22Rv1 (cell line): ENCODE measurements around the gene OVOL1.
"Not testable (repeated sequence)": the region's sequence is repeated elsewhere in the genome, so short reads cannot be mapped to it uniquely, and the experiment has no call there.

Source experiments
- H3K27ac ChIP-seq: fragments of 450-650 bp; 2 replicates; pipeline ENCODE4 v1.5.1; 2017
- ZFX ChIP-seq: fragments of 450-650 bp; IDR thresholded peaks from 2 replicates; pipeline ENCODE4 v1.6.1; 2017; ENCODE audit warnings: antibody characterized with exemption, borderline replicate concordance
- TF ChIP-seq, protein P1 (sequence below): fragments of 450-650 bp; IDR thresholded peaks from 2 replicates; pipeline ENCODE4 v1.5.1; 2017; ENCODE audit warnings: mild to moderate bottlenecking

OVOL1 gene

DNA sequence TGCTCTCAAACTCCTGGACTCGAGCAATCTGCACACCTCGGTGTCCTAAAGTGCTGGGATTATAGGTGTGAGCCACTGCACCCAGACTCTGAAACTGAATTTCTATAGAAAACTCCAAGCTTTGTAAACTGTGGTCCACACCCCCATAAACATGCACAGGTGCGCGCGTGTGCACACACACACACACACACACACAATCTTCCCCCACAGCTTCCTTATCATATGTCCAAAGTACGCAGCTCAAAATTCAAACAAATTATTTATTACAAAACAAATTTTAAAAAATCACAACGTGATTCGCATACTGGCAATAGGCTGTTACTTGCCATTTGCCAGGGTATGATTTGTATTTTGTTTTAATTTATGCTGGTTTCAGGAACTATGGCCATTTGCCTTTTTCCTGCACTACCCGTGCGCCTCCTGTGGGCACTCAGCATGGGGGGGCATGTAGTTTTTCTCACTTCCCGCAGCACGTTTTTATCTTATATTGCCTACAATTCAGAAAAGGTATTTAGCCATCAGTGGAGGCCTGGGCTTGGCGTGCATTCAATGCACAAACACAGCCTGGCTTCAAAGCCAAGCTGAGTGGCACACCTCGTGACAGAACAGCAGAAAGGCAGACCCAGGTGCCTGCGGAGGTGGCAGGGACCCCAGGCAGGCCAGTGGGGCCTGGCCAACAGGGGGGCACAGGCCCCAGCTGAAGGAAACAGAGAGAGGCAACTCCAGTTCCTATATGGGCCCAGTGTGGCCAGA, 36.1 kb downstream of the OVOL1 start:
- no peak for TF ChIP-seq ZFX
- TF ChIP-seq, protein P1, sequence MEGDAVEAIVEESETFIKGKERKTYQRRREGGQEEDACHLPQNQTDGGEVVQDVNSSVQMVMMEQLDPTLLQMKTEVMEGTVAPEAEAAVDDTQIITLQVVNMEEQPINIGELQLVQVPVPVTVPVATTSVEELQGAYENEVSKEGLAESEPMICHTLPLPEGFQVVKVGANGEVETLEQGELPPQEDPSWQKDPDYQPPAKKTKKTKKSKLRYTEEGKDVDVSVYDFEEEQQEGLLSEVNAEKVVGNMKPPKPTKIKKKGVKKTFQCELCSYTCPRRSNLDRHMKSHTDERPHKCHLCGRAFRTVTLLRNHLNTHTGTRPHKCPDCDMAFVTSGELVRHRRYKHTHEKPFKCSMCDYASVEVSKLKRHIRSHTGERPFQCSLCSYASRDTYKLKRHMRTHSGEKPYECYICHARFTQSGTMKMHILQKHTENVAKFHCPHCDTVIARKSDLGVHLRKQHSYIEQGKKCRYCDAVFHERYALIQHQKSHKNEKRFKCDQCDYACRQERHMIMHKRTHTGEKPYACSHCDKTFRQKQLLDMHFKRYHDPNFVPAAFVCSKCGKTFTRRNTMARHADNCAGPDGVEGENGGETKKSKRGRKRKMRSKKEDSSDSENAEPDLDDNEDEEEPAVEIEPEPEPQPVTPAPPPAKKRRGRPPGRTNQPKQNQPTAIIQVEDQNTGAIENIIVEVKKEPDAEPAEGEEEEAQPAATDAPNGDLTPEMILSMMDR = no peak
- no peak overlapping the region for H3K27ac ChIP-seq

DNA sequence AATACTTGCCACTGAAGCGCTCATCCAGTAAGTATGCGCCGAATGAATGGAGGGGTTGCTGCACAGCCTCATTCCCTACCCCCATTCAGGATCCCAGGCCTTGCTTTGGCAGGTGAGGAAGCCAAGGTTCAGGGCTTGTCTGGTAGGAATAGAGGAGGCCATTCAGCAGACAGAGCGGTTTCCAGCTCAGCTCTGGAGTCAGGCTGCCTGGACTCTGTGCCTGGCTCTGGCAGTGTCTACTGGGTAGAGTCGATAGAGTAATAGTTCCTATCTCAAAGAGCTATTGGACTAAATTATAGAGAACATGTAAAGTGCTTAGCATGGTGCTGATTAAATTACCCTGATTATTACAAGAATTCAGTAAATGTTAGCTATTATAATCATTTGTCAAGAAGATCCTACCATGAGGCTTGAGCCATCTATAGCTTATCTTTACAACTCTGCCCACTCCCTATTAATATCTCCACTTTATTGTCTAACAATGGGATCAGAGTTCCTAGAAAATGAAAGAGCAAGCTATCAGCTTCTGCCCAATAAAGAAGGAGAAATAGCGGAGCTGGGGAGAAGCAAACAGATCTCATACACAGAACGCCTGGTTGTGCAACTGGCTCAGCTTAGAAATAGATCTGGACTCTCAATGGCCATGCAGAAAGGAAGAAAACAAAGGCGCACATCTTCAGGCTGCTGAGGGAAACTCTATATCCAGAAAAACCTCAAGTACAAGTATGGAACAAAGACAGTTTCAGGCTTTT, 40.3 kb downstream of the OVOL1 start:
- H3K27ac ChIP-seq = no peak overlapping the region
- TF ChIP-seq, protein P1 = no peak
- TF ChIP-seq ZFX = no peak

DNA sequence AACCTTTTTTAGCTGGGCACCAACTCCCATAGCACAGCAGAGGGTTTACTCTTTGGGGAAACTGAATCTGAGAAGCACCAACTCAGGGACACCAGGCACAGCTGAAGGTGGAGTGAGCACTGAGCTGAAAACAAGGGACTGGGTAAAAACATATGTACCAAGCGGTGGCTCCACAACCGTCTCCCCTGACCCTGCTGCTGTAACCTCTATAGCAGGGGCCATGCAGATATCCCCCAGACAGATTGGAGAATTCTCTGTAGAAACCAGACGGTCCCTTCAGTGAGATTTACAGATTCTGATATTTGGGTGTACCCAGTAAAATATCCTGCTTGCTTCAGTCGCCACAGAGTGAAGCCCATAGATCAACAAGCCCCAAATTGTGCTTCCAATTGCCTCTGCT, 42.6 kb downstream of the OVOL1 start:
- H3K27ac ChIP-seq = no peak overlapping the region
- no peak for TF ChIP-seq ZFX
- TF ChIP-seq, protein P1 = no peak

DNA sequence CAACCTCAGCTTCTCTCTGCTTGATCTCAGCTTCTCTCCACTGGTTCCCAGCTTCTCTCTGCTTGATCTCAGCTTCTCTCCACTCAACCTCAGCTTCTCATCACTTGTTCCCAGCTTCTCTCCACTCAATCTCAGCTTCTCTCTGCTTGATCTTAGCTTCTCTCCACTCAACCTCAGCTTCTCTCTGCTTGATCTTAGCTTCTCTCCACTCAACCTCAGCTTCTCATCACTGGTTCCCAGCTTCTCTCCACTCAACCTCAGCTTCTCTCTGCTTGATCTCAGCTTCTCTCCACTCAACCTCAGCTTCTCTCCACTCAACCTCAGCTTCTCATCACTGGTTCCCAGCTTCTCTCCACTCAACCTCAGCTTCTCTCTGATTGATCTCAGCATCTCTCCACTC, 45.4 kb downstream of the OVOL1 start:
- H3K27ac ChIP-seq = not testable (repeated sequence)

DNA sequence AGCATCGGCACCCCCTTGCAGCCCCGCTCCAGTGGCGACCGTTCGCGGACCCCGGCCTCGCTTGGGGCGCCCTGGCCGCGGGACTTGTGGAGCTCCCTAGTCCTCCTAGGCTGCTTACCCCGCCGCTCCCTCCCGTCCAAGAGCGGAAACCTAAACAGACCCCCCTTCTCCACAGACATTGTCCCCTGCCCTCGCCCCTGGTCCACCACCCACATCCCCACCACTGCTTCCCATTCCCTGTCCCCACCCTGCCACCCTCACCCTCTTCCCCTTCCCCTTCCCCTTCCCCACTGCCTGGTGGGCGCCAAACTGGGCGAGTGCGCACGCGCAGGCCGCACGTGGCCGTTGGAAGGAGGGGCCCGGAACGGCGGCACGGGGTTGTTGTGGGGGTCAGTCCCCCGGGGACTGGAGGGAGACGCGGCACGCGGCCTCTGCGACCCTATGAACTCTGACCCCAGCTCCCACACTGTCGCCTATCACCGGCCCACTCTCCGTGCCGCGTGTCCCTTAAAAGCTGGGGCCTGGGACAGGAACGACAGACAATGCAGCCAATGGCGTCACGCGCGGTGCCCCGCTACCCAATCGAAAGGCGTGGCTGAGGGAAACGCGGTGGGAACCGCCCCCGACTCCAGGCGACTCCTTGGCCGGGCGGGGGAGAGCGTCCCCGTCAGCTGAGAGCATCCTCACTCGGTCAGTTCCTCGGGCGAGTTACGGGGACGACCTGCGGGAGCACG, 46.6 kb downstream of the OVOL1 start, which contains the start of gene SNX32:
SNX32 (plus strand) TSS at position 667 of the 734 bp plus-strand sequence. CDS start 103 bp downstream, outside the sequence.
- no peak within 1 kb of the TSS for H3K27ac ChIP-seq
- TF ChIP-seq, protein P1 = no peak
- TF ChIP-seq ZFX = no peak

DNA sequence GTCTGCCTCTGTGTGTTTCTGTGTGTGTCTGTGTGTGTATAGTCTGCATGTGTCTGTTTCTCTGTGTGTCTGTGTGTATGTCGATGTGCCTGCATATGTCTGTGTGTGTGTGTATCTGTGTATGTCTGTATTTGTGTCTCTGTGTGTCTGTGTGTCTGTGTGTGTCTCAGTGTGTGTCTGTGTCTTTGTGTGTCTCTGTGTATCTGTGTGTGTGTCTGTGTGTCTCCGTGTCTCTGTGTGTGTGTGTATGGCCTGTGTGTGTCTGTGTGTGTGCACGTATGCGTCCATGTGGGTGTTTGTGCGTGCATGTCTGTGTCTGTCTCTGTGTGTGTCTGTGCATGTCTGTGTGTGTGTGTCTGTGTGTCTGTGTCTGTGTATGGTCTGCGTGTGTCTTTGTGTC, 47.3 kb downstream of the OVOL1 start:
- H3K27ac ChIP-seq = no peak overlapping the region
- TF ChIP-seq, protein P1 = no peak
- TF ChIP-seq ZFX = no peak

DNA sequence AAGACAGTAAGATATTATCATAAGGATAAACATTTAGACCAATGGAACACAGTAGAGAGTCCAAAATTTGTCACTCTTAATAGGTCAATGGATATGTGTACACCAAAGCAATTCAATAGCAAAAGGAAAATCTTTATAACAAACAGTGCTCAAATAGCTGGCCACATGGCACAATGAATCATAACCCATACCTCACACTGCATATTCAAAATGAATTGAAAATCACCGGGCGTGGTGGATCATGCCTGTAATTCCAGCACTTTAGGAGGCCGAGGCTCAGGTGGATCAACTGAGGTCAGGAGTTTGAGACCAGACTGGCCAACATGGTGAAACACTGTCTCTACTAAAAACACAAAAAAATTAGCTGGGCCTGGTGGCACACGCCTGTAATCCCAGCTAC, 55.3 kb downstream of the OVOL1 start:
- TF ChIP-seq, protein P1 = no peak
- no peak for TF ChIP-seq ZFX
- no peak overlapping the region for H3K27ac ChIP-seq
